Sigmoid colon (tissue), 7 donors: Measurements from ENCODE around the gene METTL23. TPM values are rescaled to one million over a fixed set of nuclear protein-coding genes. Genes with fewer than 3 reads are reported as not detected.
"Not testable (repeated sequence)": the region's sequence is repeated elsewhere in the genome, so short reads cannot be mapped to it uniquely, and the experiment has no call there.

Experiments used
- DNase-seq: peaks from one replicate; pipeline ENCODE4 v3.0.0-alpha.2; 2019
- H3K27ac ChIP-seq, 4 donors: fragments of 200-600 bp; sonication (generic); one replicate each; pipeline ENCODE4 v1.5.1; 2016 to 2019; ENCODE audit warnings: mild to moderate bottlenecking in 1 of 4
- H3K27me3 ChIP-seq, 3 donors: fragments of 200-600 bp; sonication (generic); one replicate each; pipeline ENCODE4 v1.5.1; 2019; ENCODE audit warnings: mild to moderate bottlenecking in 1 of 3
- H3K36me3 ChIP-seq, 4 donors: fragments of 200-600 bp; sonication (generic); one replicate each; pipeline ENCODE4 v1.5.1; 2016 to 2019
- H3K4me1 ChIP-seq, 4 donors: fragments of 200-600 bp; sonication (generic); one replicate each; pipeline ENCODE4 v1.5.1; 2017 to 2019
- H3K4me3 ChIP-seq, 4 donors: fragments of 200-600 bp; sonication (generic); one replicate each; pipeline ENCODE4 v1.5.1; 2017 to 2019; ENCODE audit warnings: mild to moderate bottlenecking in 2 of 4, moderate library complexity in 1 of 4
- H3K9me3 ChIP-seq, 4 donors: fragments of 200-600 bp in 3 of 4; sonication (generic) in 3 of 4; one replicate each; pipeline versions ENCODE4 v1.5.1 to v1.6.1; 2013 to 2019
- CTCF ChIP-seq, 4 experiments: fragments of 450-650 bp in 3 of 4; fragments of 200-600 bp in 1 of 4; IDR thresholded peaks; one replicate each; pipeline ENCODE4 v1.5.1; 2016 to 2019; ENCODE audit warnings: antibody characterized with exemption in 4 of 4, mild to moderate bottlenecking in 3 of 4, moderate library complexity in 2 of 4
- EP300 ChIP-seq, 4 donors: sonication (generic); formaldehyde crosslinking; IDR thresholded peaks; one replicate each; pipeline ENCODE4 v1.6.1; 2017; ENCODE audit warnings: antibody characterized with exemption in 4 of 4
- POLR2A ChIP-seq, 2 donors: fragments of 450-650 bp; IDR thresholded peaks; one replicate each; pipeline ENCODE4 v1.6.1; 2016; ENCODE audit warnings: antibody characterized with exemption in 2 of 2, mild to moderate bottlenecking in 2 of 2, moderate library complexity in 2 of 2
- POLR2AphosphoS5 ChIP-seq, 4 donors: sonication (generic); formaldehyde crosslinking; IDR thresholded peaks; one replicate each; pipeline ENCODE4 v1.6.1; 2017; ENCODE audit warnings: antibody characterized with exemption in 4 of 4
- WGBS, 2 donors: extraction: QIAGEN DNeasy Blood & Tissue Kit; methylation state at CpG; one replicate each; pipeline ENCODE4 v1.1.7; 2013; 5-methylcytosine and 5-hydroxymethylcytosine counted together
- intact Hi-C: fragments of 100-400 bp; cut with DNase I; formaldehyde crosslinking; loops from one replicate; pipeline ENCODE4 v1.15.1; 2023
- polyA plus RNA-seq, 3 donors: library from polyadenylated mRNA; stranded (reverse); fragments of 200-250 nt; gene quantifications; one replicate each; pipeline ENCODE4 v1.2.3, GENCODE V29; 2013
- total RNA-seq, 4 donors: library from RNA; depleted of rRNA; stranded (reverse); fragments of >200 nt; gene quantifications; one replicate each; pipeline ENCODE4 v1.1.0, GENCODE V29; 2016
- donor health status: healthy with polysubstance abuse.
- donor health status: Bipolar disorder and iron deficiency.
- donor health status: healthy.

Gene METTL23
- total and polyA plus RNA-seq, 7 donors: 13.6 to 34.8 (median 25.7) TPM

GRCh38 chr17:76709951-76710862 is 16.4 kb upstream of the METTL23 start:
- TF ChIP-seq POLR2AphosphoS5 (IDR thresholded peaks at IDR 0.05): peak in 2 of 4 donors; percentile 36 to 40
- Histone ChIP-seq H3K4me1 (peaks cover 0 to 72% (median 58%) of the 10 kb centered on the region in 4 donors), H3K36me3 (peaks cover 0 to 15% (median 3%) of the 10 kb centered on the region in 4 donors), H3K4me3 (peak overlapping the region; percentile 68 to 94 (median 78)), H3K27ac (peak overlapping the region; percentile 97 to 100 (median 98))
- WGBS, 2 donors: 8 to 15% methylated on average over 50 to 51 of the region's 79 CpGs
- not testable (repeated sequence) for H3K27me3 ChIP-seq, H3K9me3 ChIP-seq
- DNase-seq: peak; percentile 80
- intact Hi-C loops: loop anchor here (2.0 to 5.0 kb wide), 3 partner anchors 21 to 88 kb away; no protein-coding TSS in a partner anchor

- Histone ChIP-seq H3K9me3 (no peaks in the 10 kb centered on the region), H3K27ac (peak within 1 kb of the TSS; percentile 97 to 100 (median 98)), H3K36me3 (peaks cover 7 to 24% (median 10%) of the 10 kb centered on the region in 4 donors), H3K4me1 (peaks cover 0 to 71% (median 59%) of the 10 kb centered on the region in 4 donors), H3K4me3 (peak within 1 kb of the TSS; percentile 68 to 94 (median 78)), H3K27me3 (no peaks in the 10 kb centered on the region)
- TF ChIP-seq POLR2AphosphoS5 (IDR thresholded peaks at IDR 0.05): peak; percentile 3 to 62 (median 58)
- peak in 1 of 4 donors; percentile 16 for TF ChIP-seq EP300 (IDR thresholded peaks at IDR 0.05)
- no peak for TF ChIP-seq CTCF (IDR thresholded peaks at IDR 0.05)
- 3 to 6% methylated on average over 55 to 56 of the region's 56 CpGs for WGBS, 2 donors
- intact Hi-C loops: loop anchor here (2.0 to 5.0 kb wide), 3 partner anchors 22 to 89 kb away; no protein-coding TSS in a partner anchor
- DNase-seq: peak; percentile 93
These were observed 15.6 kb upstream of the METTL23 start, which contains the start of gene MXRA7 for GRCh38 chr17:76710863-76711611. TSS of gene MXRA7 (minus strand) at chr17:76710965. CDS start at chr17:76710946, 19 bp downstream.

GRCh38 chr17:76712321-76712720 is 14.3 kb upstream of the METTL23 start:
- not testable (repeated sequence) for H3K4me3 ChIP-seq, DNase-seq, H3K9me3 ChIP-seq, H3K27me3 ChIP-seq
- Histone ChIP-seq H3K27ac (peak overlapping the region; percentile 92 to 100 (median 96)), H3K4me1 (peaks cover 0 to 70% (median 55%) of the 10 kb centered on the region in 4 donors), H3K36me3 (peaks cover 7 to 37% (median 21%) of the 10 kb centered on the region in 4 donors)
- 66 to 77% methylated on average over 7 of the region's 7 CpGs for WGBS, 2 donors
- intact Hi-C loops: loop anchor here (5.0 kb wide), 2 partner anchors 40 to 90 kb away; no protein-coding TSS in a partner anchor

- H3K27me3 ChIP-seq: no peaks in the 10 kb centered on the region
- intact Hi-C loops: loop anchor here (2.0 to 5.0 kb wide), 3 partner anchors 31 to 91 kb away; no protein-coding TSS in a partner anchor
- H3K4me3 ChIP-seq: no peak overlapping the region
- TF ChIP-seq POLR2A (IDR thresholded peaks at IDR 0.05) (no peak), CTCF (IDR thresholded peaks at IDR 0.05) (no peak), EP300 (IDR thresholded peaks at IDR 0.05) (no peak), POLR2AphosphoS5 (IDR thresholded peaks at IDR 0.05) (no peak)
- peaks cover 14 to 51% (median 34%) of the 10 kb centered on the region in 4 donors for H3K36me3 ChIP-seq
- no peaks in the 10 kb centered on the region for H3K9me3 ChIP-seq
- DNase-seq: no peak
- peaks cover 0 to 56% (median 40%) of the 10 kb centered on the region in 4 donors for H3K4me1 ChIP-seq
- peak overlapping the region in 2 of 4 donors; percentile 69 to 92 for H3K27ac ChIP-seq
- WGBS, 2 donors: 96 to 97% methylated on average over 7 of the region's 7 CpGs
These were observed 12.9 kb upstream of the METTL23 start for GRCh38 chr17:76713765-76714164.

GRCh38 chr17:76714336-76714735 is 12.3 kb upstream of the METTL23 start:
- intact Hi-C loops: loop anchor here (2.0 to 5.0 kb wide), 3 partner anchors 32 to 92 kb away; no protein-coding TSS in a partner anchor
- Histone ChIP-seq H3K9me3 (no peaks in the 10 kb centered on the region), H3K27ac (peak overlapping the region; percentile 43 to 92 (median 68)), H3K27me3 (no peaks in the 10 kb centered on the region), H3K4me3 (no peak overlapping the region), H3K36me3 (peaks cover 20 to 57% (median 40%) of the 10 kb centered on the region in 4 donors), H3K4me1 (peaks cover 0 to 50% (median 36%) of the 10 kb centered on the region in 4 donors)
- no peak for DNase-seq
- TF ChIP-seq POLR2AphosphoS5 (IDR thresholded peaks at IDR 0.05) (no peak), CTCF (IDR thresholded peaks at IDR 0.05) (no peak), EP300 (IDR thresholded peaks at IDR 0.05) (no peak), POLR2A (IDR thresholded peaks at IDR 0.05) (no peak)
- 86 to 91% methylated on average over 5 of the region's 5 CpGs for WGBS, 2 donors
